Measurements from ENCODE around the gene C1orf226.

GRCh38 chr1:162371611-162372010 is 9.9 kb upstream of the C1orf226 start:
- TF ChIP-seq POLR2A (IDR thresholded peaks at IDR 0.05) = no peak
- TF ChIP-seq, protein P1, sequence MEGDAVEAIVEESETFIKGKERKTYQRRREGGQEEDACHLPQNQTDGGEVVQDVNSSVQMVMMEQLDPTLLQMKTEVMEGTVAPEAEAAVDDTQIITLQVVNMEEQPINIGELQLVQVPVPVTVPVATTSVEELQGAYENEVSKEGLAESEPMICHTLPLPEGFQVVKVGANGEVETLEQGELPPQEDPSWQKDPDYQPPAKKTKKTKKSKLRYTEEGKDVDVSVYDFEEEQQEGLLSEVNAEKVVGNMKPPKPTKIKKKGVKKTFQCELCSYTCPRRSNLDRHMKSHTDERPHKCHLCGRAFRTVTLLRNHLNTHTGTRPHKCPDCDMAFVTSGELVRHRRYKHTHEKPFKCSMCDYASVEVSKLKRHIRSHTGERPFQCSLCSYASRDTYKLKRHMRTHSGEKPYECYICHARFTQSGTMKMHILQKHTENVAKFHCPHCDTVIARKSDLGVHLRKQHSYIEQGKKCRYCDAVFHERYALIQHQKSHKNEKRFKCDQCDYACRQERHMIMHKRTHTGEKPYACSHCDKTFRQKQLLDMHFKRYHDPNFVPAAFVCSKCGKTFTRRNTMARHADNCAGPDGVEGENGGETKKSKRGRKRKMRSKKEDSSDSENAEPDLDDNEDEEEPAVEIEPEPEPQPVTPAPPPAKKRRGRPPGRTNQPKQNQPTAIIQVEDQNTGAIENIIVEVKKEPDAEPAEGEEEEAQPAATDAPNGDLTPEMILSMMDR (IDR thresholded peaks at IDR 0.05) = no peak

All from thyroid gland (tissue), 4 donors.